Measurements from ENCODE around the gene RPL19.

RPL19 gene

GRCh38 chr17:39173526-39174274 lies 26.4 kb upstream of the RPL19 start:
- no peak for DNase-seq

GRCh38 chr17:39174920-39175694 lies 25.0 kb upstream of the RPL19 start:
- peak; percentile 50 for DNase-seq

GRCh38 chr17:39175695-39176093 lies 24.4 kb upstream of the RPL19 start:
- DNase-seq: no peak

- no peak for DNase-seq
Measured at GRCh38 chr17:39177256-39177655, 22.8 kb upstream of the RPL19 start.

- no peak for DNase-seq
Measured at GRCh38 chr17:39178536-39178935, 21.5 kb upstream of the RPL19 start.

GRCh38 chr17:39181303-39181702 lies 18.8 kb upstream of the RPL19 start:
- DNase-seq: no peak

- DNase-seq: no peak
Measured at GRCh38 chr17:39183045-39183444, 17.0 kb upstream of the RPL19 start.

GRCh38 chr17:39183720-39184119 lies 16.4 kb upstream of the RPL19 start:
- DNase-seq: no peak

GRCh38 chr17:39186481-39187002 lies 13.5 kb upstream of the RPL19 start:
- DNase-seq: no peak

GRCh38 chr17:39187152-39187830 lies 12.8 kb upstream of the RPL19 start:
- DNase-seq: no peak

- DNase-seq: no peak
Measured at GRCh38 chr17:39191750-39192510, 8.2 kb upstream of the RPL19 start.

- no peak for DNase-seq
Measured at GRCh38 chr17:39192901-39193300, 7.2 kb upstream of the RPL19 start.

- no peak for DNase-seq
Measured at GRCh38 chr17:39193346-39193745, 6.7 kb upstream of the RPL19 start.

GRCh38 chr17:39194089-39194984 lies 5.7 kb upstream of the RPL19 start:
- no peak for DNase-seq

GRCh38 chr17:39194985-39195524 lies 5.0 kb upstream of the RPL19 start:
- no peak for DNase-seq

- DNase-seq: no peak
Measured at GRCh38 chr17:39195568-39196160, 4.4 kb upstream of the RPL19 start.

GRCh38 chr17:39196241-39196807 lies 3.8 kb upstream of the RPL19 start:
- no peak for DNase-seq

- DNase-seq: no peak
Measured at GRCh38 chr17:39196808-39197291, 3.2 kb upstream of the RPL19 start.

GRCh38 chr17:39197380-39198185 lies 2.5 kb upstream of the RPL19 start, which contains the start of gene CACNB1:
Gene CACNB1 (minus strand): TSS chr17:39197669. CDS start chr17:39197495, 174 bp downstream.
- DNase-seq: peak; percentile 58

All from NCI-H2107 (cell line).